GM12878 (cell line): ENCODE measurements around the gene SH2B3. TPM values are rescaled to one million over a fixed set of nuclear protein-coding genes. Genes with fewer than 3 reads are reported as not detected.
A peak's percentile ranks its signal among the peaks of the same experiment; 100 is the strongest.

Source experiments
- CBX5 ChIP-seq: sonication (generic); IDR thresholded peaks from 2 replicates; pipeline ENCODE4 v1.6.1; 2016; ENCODE audit warnings: low read depth, moderate library complexity, mild to moderate bottlenecking, inconsistent platforms
- CHD4 ChIP-seq: fragments of 200-600 bp; sonication (generic); IDR thresholded peaks from 2 replicates; pipeline ENCODE4 v1.6.1; 2016; ENCODE audit warnings: mild to moderate bottlenecking
- CREM ChIP-seq: IDR thresholded peaks from 2 replicates; pipeline ENCODE4 v1.6.1; 2014; ENCODE audit warnings: antibody characterized with exemption, low read depth
- DPF2 ChIP-seq: fragments of 450-650 bp; IDR thresholded peaks from 2 replicates; pipeline ENCODE4 v1.6.1; 2017; ENCODE audit warnings: mild to moderate bottlenecking
- EED ChIP-seq: sonication (generic); IDR thresholded peaks from 2 replicates; pipeline ENCODE4 v1.6.1; 2016; ENCODE audit warnings: antibody characterized with exemption, low read depth
- ESRRA ChIP-seq: IDR thresholded peaks from 2 replicates; pipeline ENCODE4 v1.6.1; 2012; ENCODE audit warnings: mild to moderate bottlenecking, low read length, improper control_type of control experiment
- IKZF2 ChIP-seq, 2 experiments: fragments of 450-650 bp; IDR thresholded peaks; 2 replicates each; pipeline ENCODE4 v1.6.1; 2017; ENCODE audit warnings: mild to moderate bottlenecking in 2 of 2, moderate library complexity in 2 of 2
- IRF5 ChIP-seq: fragments of 450-650 bp; IDR thresholded peaks from 2 replicates; pipeline ENCODE4 v1.6.1; 2017; ENCODE audit warnings: borderline replicate concordance
- LARP7 ChIP-seq: fragments of 450-650 bp; IDR thresholded peaks from 2 replicates; pipeline ENCODE4 v1.6.1; 2017; ENCODE audit warnings: mild to moderate bottlenecking
- MYB ChIP-seq: fragments of 150-350 bp; IDR thresholded peaks from 2 replicates; pipeline ENCODE4 v1.6.1; 2014; ENCODE audit warnings: mild to moderate bottlenecking, low read depth, low read length, borderline replicate concordance
- REST ChIP-seq: IDR thresholded peaks from 2 replicates; pipeline ENCODE4 v1.6.1; 2012; ENCODE audit warnings: mild to moderate bottlenecking, low read depth, low read length
- RUNX3 ChIP-seq: IDR thresholded peaks from 2 replicates; pipeline ENCODE4 v1.6.1; 2012; ENCODE audit warnings: low read length, inconsistent platforms
- SMAD1 ChIP-seq: fragments of 450-650 bp; IDR thresholded peaks from 2 replicates; pipeline ENCODE4 v1.6.1; 2018; ENCODE audit warnings: mild to moderate bottlenecking, low read depth; ENCODE audit not compliant: partially characterized antibody
- SMC3 ChIP-seq: IDR thresholded peaks from 2 replicates; pipeline ENCODE4 v1.6.1; 2011; ENCODE audit warnings: low read length, improper control_type of control experiment, borderline replicate concordance
- SUZ12 ChIP-seq: fragments of 200-600 bp; sonication (generic); IDR thresholded peaks from one replicate; pipeline ENCODE4 v1.6.1; 2018; ENCODE audit warnings: antibody characterized with exemption, mild to moderate bottlenecking; ENCODE audit not compliant: unreplicated experiment
- TBL1XR1 ChIP-seq: IDR thresholded peaks from 2 replicates; pipeline ENCODE4 v1.6.1; 2012; ENCODE audit warnings: low read depth, low read length, improper control_type of control experiment
- polyA plus RNA-seq, 11 experiments: library from polyadenylated mRNA; depleted of rRNA in 4 of 11; unstranded in 6 of 11; stranded (reverse) in 5 of 11; fragments of >200 nt; fragmentation: Nextera tagmentation in 4 of 11; fragmentation: Illumina TruSeq in 1 of 11; extraction: Ambion mirVana in 4 of 11; extraction: Trizol in 1 of 11; gene quantifications; 1 replicate in 1 of 11; 2 replicates in 10 of 11; pipeline versions ENCODE4 v1.2.1 to v1.2.3, GENCODE V29; 2011 to 2016; ENCODE audit warnings: inconsistent platforms in 2 of 11, missing spikeins in 2 of 11, low read depth in 1 of 11
- total RNA-seq, 4 experiments: library from RNA; depleted of rRNA in 3 of 4; stranded (reverse); fragments of >200 nt in 3 of 4; fragmentation: Illumina TruSeq in 1 of 4; extraction: Trizol in 1 of 4; gene quantifications; 2 replicates each; pipeline versions ENCODE4 v1.2.1 to v1.2.3, GENCODE V29; 2013 to 2021
- TF ChIP-seq, protein P1 (sequence below): IDR thresholded peaks from 2 replicates; pipeline ENCODE4 v1.6.1; 2011; ENCODE audit warnings: low read depth, low read length, improper control_type of control experiment, borderline replicate concordance
- TF ChIP-seq, protein P2 (sequence below): fragments of 450-650 bp; IDR thresholded peaks from 2 replicates; pipeline ENCODE4 v1.6.1; 2018; ENCODE audit warnings: mild to moderate bottlenecking, low read depth, moderate library complexity; ENCODE audit not compliant: partially characterized antibody

The SH2B3 gene
- total and polyA plus RNA-seq, 10 of the 15 experiments (the other 5 are each of a cell fraction or from before 2014, with no cell fraction given) = 5.8 to 46.4 (median 23.3) TPM

- TF ChIP-seq IKZF2 (IDR thresholded peaks at IDR 0.05) (peak; percentile 63 to 71), SUZ12 (no peak), MYB (no peak), CHD4 (no peak), LARP7 (0 out of 2 replicates have a peak, but pooled peaks have one; percentile 24), CBX5 (no peak), CREM (0 out of 2 replicates have a peak, but pooled peaks have one; percentile 18), SMAD1 (no peak), SMC3 (no peak), EED (peak; percentile 47; the same call in 1 of the 2 replicates), ESRRA (no peak), DPF2 (peak; percentile 56; the same call in 1 of the 2 replicates), IRF5 (no peak), REST (no peak), RUNX3 (peak; percentile 41; the same call in 1 of the 2 replicates), TBL1XR1 (no peak)
- TF ChIP-seq, protein P1, sequence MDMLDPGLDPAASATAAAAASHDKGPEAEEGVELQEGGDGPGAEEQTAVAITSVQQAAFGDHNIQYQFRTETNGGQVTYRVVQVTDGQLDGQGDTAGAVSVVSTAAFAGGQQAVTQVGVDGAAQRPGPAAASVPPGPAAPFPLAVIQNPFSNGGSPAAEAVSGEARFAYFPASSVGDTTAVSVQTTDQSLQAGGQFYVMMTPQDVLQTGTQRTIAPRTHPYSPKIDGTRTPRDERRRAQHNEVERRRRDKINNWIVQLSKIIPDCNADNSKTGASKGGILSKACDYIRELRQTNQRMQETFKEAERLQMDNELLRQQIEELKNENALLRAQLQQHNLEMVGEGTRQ = no peak
- TF ChIP-seq, protein P2, sequence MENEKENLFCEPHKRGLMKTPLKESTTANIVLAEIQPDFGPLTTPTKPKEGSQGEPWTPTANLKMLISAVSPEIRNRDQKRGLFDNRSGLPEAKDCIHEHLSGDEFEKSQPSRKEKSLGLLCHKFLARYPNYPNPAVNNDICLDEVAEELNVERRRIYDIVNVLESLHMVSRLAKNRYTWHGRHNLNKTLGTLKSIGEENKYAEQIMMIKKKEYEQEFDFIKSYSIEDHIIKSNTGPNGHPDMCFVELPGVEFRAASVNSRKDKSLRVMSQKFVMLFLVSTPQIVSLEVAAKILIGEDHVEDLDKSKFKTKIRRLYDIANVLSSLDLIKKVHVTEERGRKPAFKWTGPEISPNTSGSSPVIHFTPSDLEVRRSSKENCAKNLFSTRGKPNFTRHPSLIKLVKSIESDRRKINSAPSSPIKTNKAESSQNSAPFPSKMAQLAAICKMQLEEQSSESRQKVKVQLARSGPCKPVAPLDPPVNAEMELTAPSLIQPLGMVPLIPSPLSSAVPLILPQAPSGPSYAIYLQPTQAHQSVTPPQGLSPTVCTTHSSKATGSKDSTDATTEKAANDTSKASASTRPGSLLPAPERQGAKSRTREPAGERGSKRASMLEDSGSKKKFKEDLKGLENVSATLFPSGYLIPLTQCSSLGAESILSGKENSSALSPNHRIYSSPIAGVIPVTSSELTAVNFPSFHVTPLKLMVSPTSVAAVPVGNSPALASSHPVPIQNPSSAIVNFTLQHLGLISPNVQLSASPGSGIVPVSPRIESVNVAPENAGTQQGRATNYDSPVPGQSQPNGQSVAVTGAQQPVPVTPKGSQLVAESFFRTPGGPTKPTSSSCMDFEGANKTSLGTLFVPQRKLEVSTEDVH = no peak
Observed at GRCh38 chr12:111428728-111429175, 23.0 kb downstream of the SH2B3 start (continued).
